Adrenal gland (tissue), 5 donors: ENCODE data around the gene MSMB.

Source experiments
- POLR2A ChIP-seq, 2 donors: fragments of 450-650 bp; IDR thresholded peaks; one replicate each; pipeline ENCODE4 v1.6.1; 2017; ENCODE audit warnings: antibody characterized with exemption in 2 of 2, mild to moderate bottlenecking in 2 of 2, moderate library complexity in 1 of 2
- TF ChIP-seq, protein P1 (sequence below), 6 experiments: fragments of 450-650 bp in 4 of 6; fragments of 200-600 bp in 2 of 6; sonication (generic) in 1 of 6; IDR thresholded peaks; 1 replicate in 5 of 6; 2 replicates in 1 of 6; pipeline versions ENCODE4 v1.5.1 to v1.8.0; 2016 to 2021; ENCODE audit warnings: antibody characterized with exemption in 6 of 6, mild to moderate bottlenecking in 2 of 6, moderate library complexity in 1 of 6
- donor health status: DM: no; HTN: no; CAD: no.

DNA sequence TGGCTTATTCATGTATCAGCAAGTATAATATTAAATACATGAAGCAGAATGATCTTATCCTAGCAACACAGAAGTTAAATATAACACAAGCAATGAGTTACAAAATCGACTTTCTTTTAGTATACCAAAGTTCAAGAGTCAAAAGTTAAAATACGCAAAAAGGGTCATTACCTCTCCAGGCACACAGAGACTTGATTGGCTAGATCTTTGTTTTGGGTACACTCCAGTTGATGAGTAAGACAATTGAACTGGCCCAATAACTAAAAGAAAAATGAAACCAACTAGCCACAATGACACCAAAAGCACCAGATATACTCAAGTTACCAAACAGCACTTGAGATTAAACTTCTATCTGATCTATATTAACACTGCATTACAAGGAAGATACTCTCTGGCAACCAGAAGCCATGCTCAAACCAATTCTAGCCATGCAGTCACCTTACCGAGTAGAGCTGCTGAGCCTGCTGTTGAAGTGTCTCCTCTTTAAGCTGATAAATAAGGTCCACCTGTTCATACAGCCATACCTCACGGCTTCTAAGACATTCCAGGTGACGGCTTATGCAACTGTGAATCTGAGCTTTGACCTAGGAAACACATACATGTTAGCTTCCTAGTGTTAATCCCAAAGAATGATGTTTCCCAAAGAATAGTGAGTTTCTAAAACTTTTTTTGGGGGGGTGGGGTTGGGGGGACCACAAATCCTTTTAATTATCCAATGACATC lies 31.2 kb downstream of the MSMB start:
- TF ChIP-seq, protein P1, sequence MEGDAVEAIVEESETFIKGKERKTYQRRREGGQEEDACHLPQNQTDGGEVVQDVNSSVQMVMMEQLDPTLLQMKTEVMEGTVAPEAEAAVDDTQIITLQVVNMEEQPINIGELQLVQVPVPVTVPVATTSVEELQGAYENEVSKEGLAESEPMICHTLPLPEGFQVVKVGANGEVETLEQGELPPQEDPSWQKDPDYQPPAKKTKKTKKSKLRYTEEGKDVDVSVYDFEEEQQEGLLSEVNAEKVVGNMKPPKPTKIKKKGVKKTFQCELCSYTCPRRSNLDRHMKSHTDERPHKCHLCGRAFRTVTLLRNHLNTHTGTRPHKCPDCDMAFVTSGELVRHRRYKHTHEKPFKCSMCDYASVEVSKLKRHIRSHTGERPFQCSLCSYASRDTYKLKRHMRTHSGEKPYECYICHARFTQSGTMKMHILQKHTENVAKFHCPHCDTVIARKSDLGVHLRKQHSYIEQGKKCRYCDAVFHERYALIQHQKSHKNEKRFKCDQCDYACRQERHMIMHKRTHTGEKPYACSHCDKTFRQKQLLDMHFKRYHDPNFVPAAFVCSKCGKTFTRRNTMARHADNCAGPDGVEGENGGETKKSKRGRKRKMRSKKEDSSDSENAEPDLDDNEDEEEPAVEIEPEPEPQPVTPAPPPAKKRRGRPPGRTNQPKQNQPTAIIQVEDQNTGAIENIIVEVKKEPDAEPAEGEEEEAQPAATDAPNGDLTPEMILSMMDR (IDR thresholded peaks at IDR 0.05), result no peak
- TF ChIP-seq POLR2A (IDR thresholded peaks at IDR 0.05), result no peak
